ENCODE results near the gene SYTL3. TPM values are rescaled to one million over a fixed set of nuclear protein-coding genes. Genes with fewer than 3 reads are reported as not detected.

SYTL3 gene
- polyA plus RNA-seq, 1 donor (not counting 4 experiments of a cell fraction or from before 2014, with no cell fraction given), result 1.4 TPM

DNA sequence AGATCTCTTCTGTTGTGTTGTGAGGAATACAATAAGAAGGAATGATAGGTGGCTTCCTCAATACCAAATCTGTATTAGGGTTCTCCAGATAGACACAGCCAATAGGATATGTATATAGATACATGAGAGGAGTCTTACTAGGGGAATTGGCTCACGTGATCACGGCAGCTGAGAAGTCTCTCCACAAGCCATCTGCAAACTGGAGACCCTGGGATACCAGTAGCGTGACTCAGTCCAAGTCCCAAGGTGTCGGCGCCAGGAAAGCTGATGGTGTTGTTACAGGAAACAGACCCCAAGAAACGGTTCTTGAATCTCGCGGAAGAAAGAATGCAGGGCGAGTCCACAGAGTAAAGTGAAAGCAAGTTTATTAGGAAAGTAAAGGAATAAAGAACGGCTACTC, 61.4 kb downstream of the SYTL3 start:
- Histone ChIP-seq H2AFZ (ENCODE audit: control insufficient read depth, low read length) (no peak overlapping the region), H4K20me1 (ENCODE audit: control insufficient read depth, extremely low read depth, insufficient read depth, low read length) (no peaks in the 10 kb centered on the region), H3K4me1 (ENCODE audit: control insufficient read depth, extremely low read depth, insufficient read depth, low read length) (peaks cover 23% of the 10 kb centered on the region), H3K79me2 (ENCODE audit: control insufficient read depth, insufficient read depth, low read length) (no peaks in the 10 kb centered on the region), H3K4me3 (ENCODE audit: control insufficient read depth in 2 of 3, extremely low read depth in 1 of 3, insufficient read depth in 2 of 3, low read depth in 1 of 3, low read length in 3 of 3) (no peak overlapping the region), H3K9me3 (ENCODE audit: control insufficient read depth, low read depth, low read length) (no peaks in the 10 kb centered on the region), H3K9ac (ENCODE audit: control insufficient read depth, extremely low read depth, insufficient read depth, low read length) (no peak overlapping the region), H3K36me3 (ENCODE audit: control insufficient read depth in 2 of 2, extremely low read depth in 1 of 2, insufficient read depth in 2 of 2, low read length in 2 of 2) (no peaks in the 10 kb centered on the region), H3K4me2 (ENCODE audit: control insufficient read depth, extremely low read depth, insufficient read depth, low read depth, low read length) (no peak overlapping the region), H3K27ac (ENCODE audit: control insufficient read depth, insufficient read depth, low read length) (no peak overlapping the region), H3K9me1 (ENCODE audit: control insufficient read depth, extremely low read depth, insufficient read depth, low read length) (no peaks in the 10 kb centered on the region), H3K27me3 (ENCODE audit: control insufficient read depth, extremely low read depth, insufficient read depth, low read length) (no peaks in the 10 kb centered on the region)
- dilution Hi-C loops (cut with MboI; ENCODE audit: extremely low pct_ligation_motif_present, low sequenced_read_pairs), result no loop called here
- FAIRE-seq (no peak), DNase-seq (ENCODE audit: low read depth, low spot score) (no peak)
- TF ChIP-seq, protein P1, sequence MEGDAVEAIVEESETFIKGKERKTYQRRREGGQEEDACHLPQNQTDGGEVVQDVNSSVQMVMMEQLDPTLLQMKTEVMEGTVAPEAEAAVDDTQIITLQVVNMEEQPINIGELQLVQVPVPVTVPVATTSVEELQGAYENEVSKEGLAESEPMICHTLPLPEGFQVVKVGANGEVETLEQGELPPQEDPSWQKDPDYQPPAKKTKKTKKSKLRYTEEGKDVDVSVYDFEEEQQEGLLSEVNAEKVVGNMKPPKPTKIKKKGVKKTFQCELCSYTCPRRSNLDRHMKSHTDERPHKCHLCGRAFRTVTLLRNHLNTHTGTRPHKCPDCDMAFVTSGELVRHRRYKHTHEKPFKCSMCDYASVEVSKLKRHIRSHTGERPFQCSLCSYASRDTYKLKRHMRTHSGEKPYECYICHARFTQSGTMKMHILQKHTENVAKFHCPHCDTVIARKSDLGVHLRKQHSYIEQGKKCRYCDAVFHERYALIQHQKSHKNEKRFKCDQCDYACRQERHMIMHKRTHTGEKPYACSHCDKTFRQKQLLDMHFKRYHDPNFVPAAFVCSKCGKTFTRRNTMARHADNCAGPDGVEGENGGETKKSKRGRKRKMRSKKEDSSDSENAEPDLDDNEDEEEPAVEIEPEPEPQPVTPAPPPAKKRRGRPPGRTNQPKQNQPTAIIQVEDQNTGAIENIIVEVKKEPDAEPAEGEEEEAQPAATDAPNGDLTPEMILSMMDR (optimal IDR thresholded peaks at IDR 0.05 in 1 of 3, IDR thresholded peaks at IDR 0.05 in 1 of 3, conservative IDR thresholded peaks at IDR 0.05 in 1 of 3; ENCODE audit: extremely low read depth in 1 of 3, insufficient read depth in 2 of 3, low read length in 3 of 3), result no peak
- TF ChIP-seq EZH2 (IDR thresholded peaks at IDR 0.05; ENCODE audit: low read length), result no peak

DNA sequence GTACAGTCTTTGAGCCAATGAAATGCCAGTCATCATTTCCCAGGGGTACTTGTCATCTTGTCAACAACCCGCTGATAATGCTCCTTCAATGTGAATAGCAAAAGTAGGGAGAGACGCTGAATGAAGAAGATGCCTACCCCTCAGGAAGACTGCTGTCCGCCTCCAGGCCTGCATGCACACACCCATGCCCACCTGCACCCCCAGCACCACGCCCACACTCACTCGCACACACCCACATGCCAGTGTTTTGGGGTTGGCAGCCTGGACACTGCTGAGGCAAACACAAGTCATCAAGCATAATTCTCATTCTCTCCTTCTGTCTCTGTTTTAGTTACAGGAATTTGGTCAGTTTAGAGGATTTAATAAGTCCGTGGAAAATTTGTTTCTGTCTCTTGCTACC, 63.6 kb downstream of the SYTL3 start:
- FAIRE-seq (no peak), DNase-seq (ENCODE audit: low read depth, low spot score) (no peak)
- Histone ChIP-seq H2AFZ (ENCODE audit: control insufficient read depth, low read length) (no peak overlapping the region), H3K4me3 (ENCODE audit: control insufficient read depth in 2 of 3, extremely low read depth in 1 of 3, insufficient read depth in 2 of 3, low read depth in 1 of 3, low read length in 3 of 3) (no peak overlapping the region), H3K4me2 (ENCODE audit: control insufficient read depth, extremely low read depth, insufficient read depth, low read depth, low read length) (no peak overlapping the region), H3K79me2 (ENCODE audit: control insufficient read depth, insufficient read depth, low read length) (no peaks in the 10 kb centered on the region), H3K27me3 (ENCODE audit: control insufficient read depth, extremely low read depth, insufficient read depth, low read length) (no peaks in the 10 kb centered on the region), H3K36me3 (ENCODE audit: control insufficient read depth in 2 of 2, extremely low read depth in 1 of 2, insufficient read depth in 2 of 2, low read length in 2 of 2) (no peaks in the 10 kb centered on the region), H3K4me1 (ENCODE audit: control insufficient read depth, extremely low read depth, insufficient read depth, low read length) (peaks cover 1% of the 10 kb centered on the region), H4K20me1 (ENCODE audit: control insufficient read depth, extremely low read depth, insufficient read depth, low read length) (no peaks in the 10 kb centered on the region), H3K27ac (ENCODE audit: control insufficient read depth, insufficient read depth, low read length) (no peak overlapping the region), H3K9ac (ENCODE audit: control insufficient read depth, extremely low read depth, insufficient read depth, low read length) (no peak overlapping the region), H3K9me3 (ENCODE audit: control insufficient read depth, low read depth, low read length) (no peaks in the 10 kb centered on the region), H3K9me1 (ENCODE audit: control insufficient read depth, extremely low read depth, insufficient read depth, low read length) (no peaks in the 10 kb centered on the region)
- dilution Hi-C loops (cut with MboI; ENCODE audit: extremely low pct_ligation_motif_present, low sequenced_read_pairs), result no loop called here
- TF ChIP-seq, protein P1 (optimal IDR thresholded peaks at IDR 0.05 in 1 of 3, IDR thresholded peaks at IDR 0.05 in 1 of 3, conservative IDR thresholded peaks at IDR 0.05 in 1 of 3; ENCODE audit: extremely low read depth in 1 of 3, insufficient read depth in 2 of 3, low read length in 3 of 3), result no peak
- TF ChIP-seq EZH2 (IDR thresholded peaks at IDR 0.05; ENCODE audit: low read length), result no peak

All from keratinocyte (primary cell).